Activated naive CD8-positive, alpha-beta T cell treated with anti-CD3 and anti-CD28 coated beads, Interleukin-2, amount 10 ng/mL, durations not matched to agents 7 days and 5 days (primary cell): ENCODE data around the gene ZNF561. TPM values are rescaled to one million over a fixed set of nuclear protein-coding genes. Genes with fewer than 3 reads are reported as not detected.
"Not testable (repeated sequence)": the region's sequence is repeated elsewhere in the genome, so short reads cannot be mapped to it uniquely, and the experiment has no call there.

Experiments
- ATAC-seq: fragments of 150-1000 bp; cut with Tn5 transposase; one replicate; pipeline ENCODE4 v1.10.0; 2021; ENCODE audit warnings: low read depth, moderate library complexity
- POLR2A ChIA-PET: fragments of 350-600 bp; sonication (Branson Sonifier 250); formaldehyde crosslinking; loops from one replicate; lab custom pipeline; 2021; ENCODE audit warnings: antibody characterized with exemption; lab: Charles Lee
- DNase-seq: peaks from one replicate; pipeline ENCODE4 v3.0.0; 2021
- H3K27ac Mint-ChIP-seq: one replicate; pipeline ENCODE4 v1.8.0; 2022; ENCODE audit warnings: mild to moderate bottlenecking, mixed read lengths
- H3K27me3 Mint-ChIP-seq: one replicate; pipeline ENCODE4 v1.8.0; 2022; ENCODE audit warnings: mild to moderate bottlenecking, moderate library complexity, mixed read lengths
- H3K36me3 Mint-ChIP-seq: one replicate; pipeline ENCODE4 v1.8.0; 2021; ENCODE audit warnings: mild to moderate bottlenecking, mixed read lengths
- H3K4me1 Mint-ChIP-seq: one replicate; pipeline ENCODE4 v1.8.0; 2021; ENCODE audit warnings: mixed read lengths
- H3K4me3 Mint-ChIP-seq: one replicate; pipeline ENCODE4 v1.8.0; 2022; ENCODE audit warnings: mild to moderate bottlenecking, moderate library complexity, mixed read lengths
- H3K9me3 Mint-ChIP-seq: one replicate; pipeline ENCODE4 v1.8.0; 2021; ENCODE audit warnings: mixed read lengths
- total RNA-seq, 2 experiments: library from RNA; stranded (reverse); gene quantifications; one replicate each; pipeline ENCODE4 v1.2.3, GENCODE V29; 2021

Gene ZNF561
- 10 to 100 TPM; 34.0 to 39.5 TPM for total RNA-seq

DNA sequence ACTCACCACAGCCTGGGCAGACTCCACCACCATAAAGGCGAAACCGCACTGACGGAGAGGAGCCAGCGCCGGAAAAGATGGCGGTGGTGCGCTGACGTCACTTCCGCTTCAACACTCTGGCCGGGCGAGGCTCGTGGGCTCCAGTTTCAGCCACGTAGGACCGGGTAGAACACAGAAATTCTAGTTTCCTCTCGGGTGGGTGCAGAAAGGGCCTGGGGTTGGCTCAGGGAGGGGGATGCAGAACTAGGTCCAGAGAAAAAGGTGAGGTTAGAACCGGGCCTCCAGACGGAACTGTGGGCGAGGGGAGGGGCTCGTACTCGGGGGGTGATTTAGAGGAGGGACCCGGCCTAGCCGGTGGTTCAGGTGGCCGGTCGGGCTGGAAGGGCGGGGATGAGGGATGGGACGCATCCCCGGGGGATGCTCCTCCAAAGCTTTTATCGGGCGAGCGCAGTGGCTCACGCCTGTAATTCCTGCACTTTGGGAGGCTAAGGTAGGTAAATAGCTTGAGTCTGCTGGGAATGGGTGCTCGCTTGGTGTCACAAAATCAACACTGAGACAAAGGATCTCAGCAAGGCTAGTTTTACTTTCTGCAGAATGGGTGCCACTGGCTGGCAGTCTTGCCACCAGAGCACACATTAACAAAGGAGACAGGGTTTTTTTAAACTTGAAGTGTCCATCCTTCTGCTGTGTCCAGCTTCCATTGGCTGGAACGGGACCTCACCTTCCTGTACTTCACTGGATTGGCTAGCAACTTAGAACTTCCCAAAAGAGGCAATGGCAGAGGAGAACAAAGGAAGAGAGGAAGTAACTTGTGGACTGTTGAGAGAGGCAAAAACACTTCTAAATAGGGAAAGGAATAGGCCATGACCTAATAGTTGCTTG is at the start of gene ZNF561:
Gene ZNF561, minus strand, starts transcription at position 77 of the 882 bp plus-strand sequence. CDS start 1,776 bp downstream, outside the sequence.
- Mint-ChIP-seq H3K4me1 (peaks cover 19% of the 10 kb centered on the region), H3K27me3 (no peaks in the 10 kb centered on the region), H3K4me3 (peak within 1 kb of the TSS; percentile 97), H3K9me3 (peaks cover 2% of the 10 kb centered on the region), H3K36me3 (peaks cover 30% of the 10 kb centered on the region), H3K27ac (peak within 1 kb of the TSS; percentile 100)
- ATAC-seq (peak; percentile 86), DNase-seq (peak; percentile 88)
- POLR2A ChIA-PET = interaction anchor here (1.0 to 1.2 kb wide), 5 partner anchors 147 to 243 kb away, joined by 3 to 5 read pairs (median 4); partner anchors contain the start of genes FBXL12, UBL5 and ZNF846

DNA sequence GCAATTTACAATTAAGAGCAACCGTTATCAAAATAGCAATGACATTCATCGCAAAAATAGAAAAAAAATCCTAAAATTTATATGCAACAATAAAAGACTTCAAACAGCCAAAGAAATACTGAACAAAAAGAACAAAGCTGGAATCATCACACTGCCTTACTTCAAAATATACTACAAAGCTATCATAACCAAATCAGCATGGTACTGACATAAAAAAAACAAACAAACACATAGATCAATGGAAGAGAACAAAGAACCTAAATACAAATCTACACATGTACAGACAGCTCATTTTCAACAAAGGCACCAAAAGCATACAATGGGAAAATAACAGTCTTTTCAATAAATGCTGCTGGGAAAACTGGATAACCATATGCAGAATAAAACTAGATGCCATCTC is 47.5 kb upstream of the ZNF561 start:
- POLR2A ChIA-PET = no interaction called here
- ATAC-seq = no peak

DNA sequence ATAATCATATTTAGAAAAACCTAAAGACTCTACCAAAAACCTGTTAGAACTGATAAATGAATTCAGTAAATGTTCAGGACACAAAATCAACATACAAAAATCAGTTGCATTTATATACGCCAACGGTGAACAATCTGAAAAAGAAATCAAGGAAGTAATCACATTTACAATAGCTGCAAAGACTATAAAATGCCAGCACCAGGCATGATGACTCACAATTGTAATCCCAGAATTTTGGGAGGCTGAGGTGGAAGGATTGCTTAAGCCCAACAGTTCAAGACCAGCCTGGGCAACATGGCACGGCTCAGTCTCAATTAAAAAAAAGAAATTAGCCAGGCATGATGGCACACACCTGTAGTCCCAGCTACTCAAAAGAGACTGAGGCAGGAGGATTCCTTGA is 46.9 kb upstream of the ZNF561 start:
- ATAC-seq (no peak), DNase-seq (no peak)
- H3K4me3 Mint-ChIP-seq = no peak overlapping the region
- H3K27ac Mint-ChIP-seq = no peak overlapping the region
- H3K9me3 Mint-ChIP-seq = peaks cover 36% of the 10 kb centered on the region
- H3K36me3 Mint-ChIP-seq = peaks cover 86% of the 10 kb centered on the region
- H3K4me1 Mint-ChIP-seq = peaks cover 11% of the 10 kb centered on the region
- no peaks in the 10 kb centered on the region for H3K27me3 Mint-ChIP-seq
- POLR2A ChIA-PET = no interaction called here

More for the DNA sequence above, 47.5 kb upstream of the ZNF561 start:
- DNase-seq = no peak
- H3K4me3 Mint-ChIP-seq = no peak overlapping the region
- no peak overlapping the region for H3K27ac Mint-ChIP-seq
- peaks cover 13% of the 10 kb centered on the region for H3K4me1 Mint-ChIP-seq
- H3K36me3 Mint-ChIP-seq = peaks cover 88% of the 10 kb centered on the region
- peaks cover 39% of the 10 kb centered on the region for H3K9me3 Mint-ChIP-seq
- no peaks in the 10 kb centered on the region for H3K27me3 Mint-ChIP-seq

DNA sequence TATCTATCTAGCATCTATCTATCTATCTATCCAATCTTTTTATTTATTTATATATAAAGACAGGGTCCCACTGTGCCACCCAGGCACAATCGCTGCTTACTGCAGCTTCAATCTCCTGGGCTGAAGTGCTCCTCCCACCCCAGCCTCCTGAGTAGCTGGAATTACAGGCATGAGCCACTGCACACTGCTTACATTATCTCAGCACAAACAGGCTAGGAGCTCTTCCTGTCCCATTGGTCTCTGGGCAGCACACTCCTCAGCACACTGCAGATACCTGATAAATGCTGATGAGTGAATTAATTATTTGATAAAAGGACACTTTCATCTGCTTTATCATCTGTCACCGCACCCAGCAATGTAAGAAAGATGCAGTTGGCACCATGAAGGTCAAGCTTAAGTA is 37.7 kb upstream of the ZNF561 start:
- no peak for ATAC-seq
- POLR2A ChIA-PET = interaction anchor here (0.9 kb wide), 1 partner anchor 110 kb away, joined by 3 read pairs; the partner anchor contains the start of gene ZNF846
- H3K4me3 Mint-ChIP-seq = no peak overlapping the region
- H3K27ac Mint-ChIP-seq = no peak overlapping the region
- peaks cover 9% of the 10 kb centered on the region for H3K9me3 Mint-ChIP-seq
- peaks cover 2% of the 10 kb centered on the region for H3K4me1 Mint-ChIP-seq
- H3K27me3 Mint-ChIP-seq = no peaks in the 10 kb centered on the region
- no peak for DNase-seq
- H3K36me3 Mint-ChIP-seq = peaks cover 69% of the 10 kb centered on the region

DNA sequence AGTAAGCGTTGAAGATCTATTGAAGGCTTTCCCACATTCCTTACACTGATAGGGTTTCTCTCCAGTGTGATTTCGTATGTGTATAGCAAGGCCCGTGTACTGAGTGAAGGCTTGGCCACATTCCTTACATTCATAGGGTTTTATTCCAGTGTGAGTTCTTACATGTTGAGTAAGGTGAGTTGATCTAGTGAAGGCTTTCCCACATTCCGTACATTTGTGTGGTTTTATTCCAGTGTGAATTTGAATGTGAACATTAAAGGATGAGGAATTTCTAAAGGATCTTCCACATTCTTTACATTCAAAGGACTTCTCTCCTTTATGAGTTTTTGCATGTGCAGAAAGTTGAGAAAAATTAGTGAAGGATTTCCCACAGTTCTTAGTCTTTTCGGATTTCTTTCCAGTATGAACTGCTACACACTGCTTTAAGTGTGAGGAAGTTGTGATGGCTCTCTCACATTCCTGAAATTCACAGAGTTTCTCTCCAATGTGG is 32.1 kb upstream of the ZNF561 start:
- H3K27me3 Mint-ChIP-seq, ATAC-seq, H3K27ac Mint-ChIP-seq, H3K4me3 Mint-ChIP-seq, DNase-seq, POLR2A ChIA-PET, H3K4me1 Mint-ChIP-seq: not testable (repeated sequence)
- peaks cover 90% of the 10 kb centered on the region for H3K36me3 Mint-ChIP-seq
- peaks cover 37% of the 10 kb centered on the region for H3K9me3 Mint-ChIP-seq

DNA sequence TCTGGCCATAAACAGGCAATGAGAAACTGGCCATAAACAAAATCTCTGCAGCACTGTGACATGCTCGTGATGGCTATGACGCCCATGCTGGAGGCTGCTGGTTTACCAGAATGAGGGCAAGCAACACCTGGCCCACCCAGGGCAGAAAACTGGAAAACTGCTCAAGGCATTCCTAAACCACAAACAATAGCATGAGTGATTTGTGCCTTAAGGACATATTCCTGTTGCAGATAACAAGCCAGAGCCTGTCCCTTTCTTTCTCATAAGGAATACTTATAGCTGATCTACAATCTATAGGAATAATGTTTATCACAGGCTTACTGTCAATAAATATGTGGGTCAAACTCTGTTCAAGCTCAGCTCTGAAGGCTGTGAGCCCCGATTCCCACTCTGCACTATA is 30.4 kb upstream of the ZNF561 start:
- ATAC-seq, DNase-seq, H3K27ac Mint-ChIP-seq, H3K27me3 Mint-ChIP-seq, H3K4me3 Mint-ChIP-seq, H3K4me1 Mint-ChIP-seq: not testable (repeated sequence)
- Mint-ChIP-seq H3K36me3 (peaks cover 78% of the 10 kb centered on the region), H3K9me3 (peaks cover 35% of the 10 kb centered on the region)
- POLR2A ChIA-PET = interaction anchor here (0.6 to 0.7 kb wide), 2 partner anchors 9 to 19 kb away, joined by 4 read pairs; no protein-coding TSS in a partner anchor

DNA sequence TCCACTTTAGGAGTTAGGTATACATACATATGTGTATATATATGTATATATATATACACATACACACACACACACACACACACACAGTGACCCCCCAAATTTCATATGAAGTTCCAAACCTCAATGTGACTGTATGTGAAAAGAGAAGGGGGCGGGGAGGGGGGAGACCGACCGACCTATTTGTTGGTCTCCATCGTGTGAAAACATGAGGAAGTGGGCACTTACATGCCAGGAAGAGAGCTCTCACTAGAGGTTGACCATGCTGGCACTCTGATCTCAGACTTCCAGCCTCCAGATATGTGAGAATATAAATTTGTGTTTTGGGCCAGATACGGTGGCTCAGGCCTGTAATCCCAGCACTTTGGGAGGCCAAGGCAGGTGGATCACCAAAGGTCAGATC is 29.3 kb upstream of the ZNF561 start:
- H3K4me1 Mint-ChIP-seq = peaks cover 2% of the 10 kb centered on the region
- peaks cover 76% of the 10 kb centered on the region for H3K36me3 Mint-ChIP-seq
- ATAC-seq (no peak), DNase-seq (no peak)
- H3K4me3 Mint-ChIP-seq = no peak overlapping the region
- no peaks in the 10 kb centered on the region for H3K27me3 Mint-ChIP-seq
- H3K27ac Mint-ChIP-seq = no peak overlapping the region
- peaks cover 31% of the 10 kb centered on the region for H3K9me3 Mint-ChIP-seq
- POLR2A ChIA-PET = interaction anchor here (1.0 kb wide), 1 partner anchor 176 kb away, joined by 7 read pairs; no protein-coding TSS in a partner anchor

DNA sequence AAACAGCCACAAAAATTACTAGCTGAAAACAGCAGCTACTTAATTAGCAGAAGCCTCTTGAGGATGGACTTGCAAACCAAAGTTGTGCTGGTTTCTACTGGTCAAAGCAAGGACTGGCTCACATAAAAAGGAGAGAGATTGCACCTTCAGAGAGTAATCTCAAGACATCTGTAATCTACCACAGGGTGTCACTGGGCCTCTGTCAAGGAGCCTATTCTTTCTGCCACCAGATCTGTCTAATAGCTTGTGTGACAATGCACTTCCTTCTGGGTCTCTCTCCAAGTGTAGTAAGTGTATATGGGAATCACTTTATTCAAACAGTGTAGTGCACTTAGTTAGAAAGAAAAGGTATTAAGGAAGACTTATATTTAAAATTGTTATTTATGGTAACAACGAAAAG is 24.4 kb upstream of the ZNF561 start:
- DNase-seq (no peak), ATAC-seq (no peak)
- Mint-ChIP-seq H3K4me3 (no peak overlapping the region), H3K4me1 (peaks cover 4% of the 10 kb centered on the region), H3K27ac (no peak overlapping the region), H3K36me3 (peaks cover 53% of the 10 kb centered on the region), H3K9me3 (peaks cover 23% of the 10 kb centered on the region), H3K27me3 (no peaks in the 10 kb centered on the region)
- POLR2A ChIA-PET = interaction anchor here (0.5 to 0.8 kb wide), 3 partner anchors 15 to 134 kb away, joined by 3 to 11 read pairs (median 3); partner anchors contain the start of gene ZNF562

DNA sequence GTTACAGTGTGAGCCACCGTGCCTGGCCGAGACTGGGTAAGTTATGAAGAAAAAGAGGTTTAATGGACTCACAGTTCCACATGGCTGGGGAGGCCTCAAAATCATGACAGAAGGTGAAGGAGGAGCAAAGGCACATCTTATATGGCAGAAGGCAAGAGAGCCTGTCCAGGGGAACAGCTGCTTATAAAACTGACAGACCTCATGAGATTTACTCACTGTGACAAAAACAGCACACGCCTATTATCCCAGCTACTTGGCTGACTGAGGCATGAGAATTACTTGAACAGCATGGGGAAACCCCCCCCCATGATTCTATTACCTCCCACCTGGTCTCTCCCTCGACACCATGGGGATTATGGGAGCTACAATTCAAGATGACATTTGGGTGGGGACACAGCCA is 23.4 kb upstream of the ZNF561 start:
- Mint-ChIP-seq H3K36me3 (peaks cover 51% of the 10 kb centered on the region), H3K4me1 (peaks cover 4% of the 10 kb centered on the region), H3K27me3 (no peaks in the 10 kb centered on the region), H3K4me3 (no peak overlapping the region), H3K9me3 (peaks cover 24% of the 10 kb centered on the region), H3K27ac (no peak overlapping the region)
- no peak for DNase-seq
- no peak for ATAC-seq
- POLR2A ChIA-PET = interaction anchor here (0.8 kb wide), 1 partner anchor 16 kb away, joined by 3 read pairs; no protein-coding TSS in a partner anchor

DNA sequence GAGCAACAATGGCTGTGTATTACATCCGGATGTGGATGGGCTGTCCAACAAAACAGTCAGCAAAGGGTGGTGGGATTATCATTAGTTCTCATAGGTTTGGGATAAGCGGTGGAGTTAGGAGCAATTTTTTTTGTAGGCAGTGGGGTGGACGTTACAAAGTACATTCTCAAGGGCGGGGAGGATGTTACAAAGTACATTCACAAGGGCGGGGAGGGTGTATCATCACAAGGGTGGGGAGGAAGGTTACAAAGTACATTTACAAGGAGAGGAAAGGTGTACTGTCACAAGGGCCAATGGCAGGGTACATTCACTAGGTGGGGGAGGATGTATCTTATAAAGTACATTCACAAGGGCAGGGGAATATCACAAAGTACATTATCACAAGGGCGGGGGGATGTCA is 20.8 kb upstream of the ZNF561 start:
- no peak overlapping the region for H3K27ac Mint-ChIP-seq
- no peak for DNase-seq
- no peak for ATAC-seq
- H3K4me1 Mint-ChIP-seq = peaks cover 4% of the 10 kb centered on the region
- peaks cover 19% of the 10 kb centered on the region for H3K9me3 Mint-ChIP-seq
- no peak overlapping the region for H3K4me3 Mint-ChIP-seq
- POLR2A ChIA-PET = interaction anchor here (0.6 kb wide), 1 partner anchor 118 kb away, joined by 4 read pairs; no protein-coding TSS in a partner anchor
- H3K27me3 Mint-ChIP-seq = no peaks in the 10 kb centered on the region
- H3K36me3 Mint-ChIP-seq = peaks cover 39% of the 10 kb centered on the region

DNA sequence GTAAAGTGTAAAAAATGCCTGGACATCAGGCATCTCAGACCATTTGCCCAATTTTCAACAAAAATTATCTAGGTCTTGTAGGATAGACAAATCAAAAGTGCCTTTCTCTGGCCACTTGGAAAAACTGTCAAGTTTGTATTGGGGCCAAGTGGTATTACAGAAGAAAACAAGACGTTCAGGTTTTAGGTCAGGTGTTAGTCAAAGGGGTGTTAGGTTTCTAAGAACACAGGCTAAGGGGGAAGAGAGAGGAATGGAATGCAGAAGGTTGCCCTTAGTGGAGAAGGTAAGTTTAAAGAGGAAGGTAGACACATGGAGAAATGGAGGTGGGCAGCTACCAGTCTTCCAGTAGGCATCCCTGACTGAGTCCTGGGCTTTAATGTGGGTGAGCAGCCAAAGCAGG is 19.9 kb upstream of the ZNF561 start:
- H3K36me3 Mint-ChIP-seq = peaks cover 35% of the 10 kb centered on the region
- H3K4me3 Mint-ChIP-seq = no peak overlapping the region
- H3K27me3 Mint-ChIP-seq = no peaks in the 10 kb centered on the region
- ATAC-seq = no peak
- no peak overlapping the region for H3K27ac Mint-ChIP-seq
- H3K4me1 Mint-ChIP-seq = peaks cover 4% of the 10 kb centered on the region
- no peak for DNase-seq
- POLR2A ChIA-PET = no interaction called here
- H3K9me3 Mint-ChIP-seq = peaks cover 19% of the 10 kb centered on the region

DNA sequence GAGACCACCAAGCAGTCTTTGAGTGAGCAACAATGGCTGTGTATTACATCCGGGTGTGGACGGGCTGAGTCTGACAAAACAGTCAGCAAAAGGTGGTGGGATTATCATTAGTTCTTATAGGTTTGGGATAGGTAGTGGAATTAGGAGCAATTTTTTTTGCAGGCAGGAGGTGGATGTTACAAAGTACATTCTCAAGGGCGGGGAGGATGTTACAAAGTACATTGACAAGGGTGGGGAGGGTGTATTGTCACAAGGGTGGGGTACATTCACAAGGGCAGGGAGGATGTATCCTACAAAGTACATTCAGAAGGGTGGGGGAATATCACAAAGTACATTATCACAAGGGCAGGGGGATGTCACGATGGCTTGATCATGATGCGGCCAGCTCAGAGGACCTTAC is 15.0 kb upstream of the ZNF561 start:
- Mint-ChIP-seq H3K9me3 (peaks cover 10% of the 10 kb centered on the region), H3K27ac (no peak overlapping the region), H3K4me3 (no peak overlapping the region), H3K36me3 (peaks cover 32% of the 10 kb centered on the region), H3K27me3 (no peaks in the 10 kb centered on the region), H3K4me1 (no peaks in the 10 kb centered on the region)
- ATAC-seq (no peak), DNase-seq (no peak)
- POLR2A ChIA-PET = no interaction called here

DNA sequence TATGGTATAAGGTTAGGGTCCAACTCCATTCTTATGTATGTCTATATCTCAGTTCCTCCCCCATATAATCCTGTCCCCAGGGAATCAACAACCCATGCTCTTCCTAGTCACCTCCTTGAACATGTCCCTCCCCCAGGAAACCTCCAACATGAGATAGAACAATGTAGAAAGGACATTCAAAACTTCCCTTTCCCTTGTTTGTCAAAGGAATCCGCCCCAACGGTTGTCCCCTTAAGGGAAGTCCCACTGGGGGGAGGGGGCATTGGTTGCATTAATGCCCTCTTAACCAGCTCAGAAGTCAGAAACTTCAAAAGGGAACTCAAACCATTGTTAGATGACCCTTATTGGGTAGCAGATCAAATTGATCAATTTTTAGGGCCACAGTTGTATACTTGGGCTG is 6.8 kb upstream of the ZNF561 start:
- peaks cover 5% of the 10 kb centered on the region for H3K4me1 Mint-ChIP-seq
- H3K9me3 Mint-ChIP-seq = no peaks in the 10 kb centered on the region
- H3K4me3 Mint-ChIP-seq = no peak overlapping the region
- ATAC-seq (no peak), DNase-seq (no peak)
- H3K27ac Mint-ChIP-seq = no peak overlapping the region
- H3K27me3 Mint-ChIP-seq = no peaks in the 10 kb centered on the region
- POLR2A ChIA-PET = no interaction called here
- H3K36me3 Mint-ChIP-seq = peaks cover 13% of the 10 kb centered on the region
